ENCODE measurements around the gene NLRP2B.

DNA sequence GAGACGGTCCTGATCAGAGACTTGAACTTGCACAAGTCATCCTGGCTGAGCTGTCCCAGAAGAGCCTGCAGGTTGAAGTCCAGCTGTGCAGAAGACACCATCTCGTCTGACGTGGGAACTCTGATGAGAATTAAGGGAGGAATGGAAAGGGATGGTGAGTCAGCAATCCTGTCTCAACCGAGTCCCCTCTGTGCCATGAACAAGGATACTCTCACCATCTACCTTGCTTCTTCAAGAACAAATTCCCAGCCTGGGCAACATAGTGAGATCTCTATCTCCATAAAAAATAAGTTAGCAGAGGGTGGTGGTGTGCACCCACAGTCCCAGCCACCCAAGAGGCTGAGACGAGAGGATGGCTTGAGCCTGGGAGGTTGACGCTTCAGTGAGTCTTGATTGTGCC is at the start of gene NLRP2B:
- no peak for TF ChIP-seq EP300 (IDR thresholded peaks at IDR 0.05)
- TF ChIP-seq POLR2A (IDR thresholded peaks at IDR 0.05): no peak
- TF ChIP-seq, protein P1, sequence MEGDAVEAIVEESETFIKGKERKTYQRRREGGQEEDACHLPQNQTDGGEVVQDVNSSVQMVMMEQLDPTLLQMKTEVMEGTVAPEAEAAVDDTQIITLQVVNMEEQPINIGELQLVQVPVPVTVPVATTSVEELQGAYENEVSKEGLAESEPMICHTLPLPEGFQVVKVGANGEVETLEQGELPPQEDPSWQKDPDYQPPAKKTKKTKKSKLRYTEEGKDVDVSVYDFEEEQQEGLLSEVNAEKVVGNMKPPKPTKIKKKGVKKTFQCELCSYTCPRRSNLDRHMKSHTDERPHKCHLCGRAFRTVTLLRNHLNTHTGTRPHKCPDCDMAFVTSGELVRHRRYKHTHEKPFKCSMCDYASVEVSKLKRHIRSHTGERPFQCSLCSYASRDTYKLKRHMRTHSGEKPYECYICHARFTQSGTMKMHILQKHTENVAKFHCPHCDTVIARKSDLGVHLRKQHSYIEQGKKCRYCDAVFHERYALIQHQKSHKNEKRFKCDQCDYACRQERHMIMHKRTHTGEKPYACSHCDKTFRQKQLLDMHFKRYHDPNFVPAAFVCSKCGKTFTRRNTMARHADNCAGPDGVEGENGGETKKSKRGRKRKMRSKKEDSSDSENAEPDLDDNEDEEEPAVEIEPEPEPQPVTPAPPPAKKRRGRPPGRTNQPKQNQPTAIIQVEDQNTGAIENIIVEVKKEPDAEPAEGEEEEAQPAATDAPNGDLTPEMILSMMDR (IDR thresholded peaks at IDR 0.05): no peak
